Astrocyte of the spinal cord (primary cell): Measurements from ENCODE around the gene SWAP70.
A peak's percentile ranks its signal among the peaks of the same experiment; 100 is the strongest.

Experiments
- DNase-seq: peaks from one replicate; pipeline ENCODE4 v3.0.0; 2011; ENCODE audit warnings: low read depth, low spot score
- H3K4me3 ChIP-seq: 2 replicates; pipeline ENCODE4 v1.5.1; 2011; ENCODE audit warnings: low read depth, mild to moderate bottlenecking, low read length, moderate library complexity
- in situ Hi-C: cut with HindIII; loops from 2 replicates; pipeline ENCODE4 v1.10.0; 2017; ENCODE audit warnings: low sequenced_read_pairs
- TF ChIP-seq, protein P1 (sequence below): IDR thresholded peaks from 2 replicates; pipeline ENCODE4 v1.5.1; 2012; ENCODE audit warnings: low read depth, mild to moderate bottlenecking, low read length, inconsistent platforms

The SWAP70 gene

DNA sequence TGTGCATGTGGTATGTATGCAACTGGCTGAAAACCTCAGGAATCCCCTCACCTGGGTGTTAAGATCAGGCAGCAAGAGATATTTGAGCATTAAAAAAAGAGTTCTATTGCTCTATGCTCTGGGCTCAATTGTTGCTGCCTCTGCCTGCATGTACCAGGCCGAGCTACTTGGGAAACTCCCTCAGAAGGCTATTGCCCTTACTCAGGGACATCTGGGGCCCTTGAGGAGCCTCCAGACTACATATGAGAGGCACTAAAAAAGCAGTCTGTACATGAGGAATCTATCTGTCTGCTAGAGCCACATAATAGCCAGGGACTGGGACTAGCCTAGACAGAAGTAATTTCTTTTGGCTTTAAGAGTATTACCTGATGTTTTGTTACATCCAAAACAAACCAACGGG, 120.1 kb downstream of the SWAP70 start:
- in situ Hi-C loops, result no loop called here
- TF ChIP-seq, protein P1, sequence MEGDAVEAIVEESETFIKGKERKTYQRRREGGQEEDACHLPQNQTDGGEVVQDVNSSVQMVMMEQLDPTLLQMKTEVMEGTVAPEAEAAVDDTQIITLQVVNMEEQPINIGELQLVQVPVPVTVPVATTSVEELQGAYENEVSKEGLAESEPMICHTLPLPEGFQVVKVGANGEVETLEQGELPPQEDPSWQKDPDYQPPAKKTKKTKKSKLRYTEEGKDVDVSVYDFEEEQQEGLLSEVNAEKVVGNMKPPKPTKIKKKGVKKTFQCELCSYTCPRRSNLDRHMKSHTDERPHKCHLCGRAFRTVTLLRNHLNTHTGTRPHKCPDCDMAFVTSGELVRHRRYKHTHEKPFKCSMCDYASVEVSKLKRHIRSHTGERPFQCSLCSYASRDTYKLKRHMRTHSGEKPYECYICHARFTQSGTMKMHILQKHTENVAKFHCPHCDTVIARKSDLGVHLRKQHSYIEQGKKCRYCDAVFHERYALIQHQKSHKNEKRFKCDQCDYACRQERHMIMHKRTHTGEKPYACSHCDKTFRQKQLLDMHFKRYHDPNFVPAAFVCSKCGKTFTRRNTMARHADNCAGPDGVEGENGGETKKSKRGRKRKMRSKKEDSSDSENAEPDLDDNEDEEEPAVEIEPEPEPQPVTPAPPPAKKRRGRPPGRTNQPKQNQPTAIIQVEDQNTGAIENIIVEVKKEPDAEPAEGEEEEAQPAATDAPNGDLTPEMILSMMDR, result no peak
- no peak for DNase-seq
- H3K4me3 ChIP-seq, result no peak overlapping the region

- in situ Hi-C loops, result no loop called here
- DNase-seq, result no peak
- TF ChIP-seq, protein P1, result no peak
- H3K4me3 ChIP-seq, result no peak overlapping the region
Measured at GRCh38 chr11:9784602-9785315, 120.9 kb downstream of the SWAP70 start.

DNA sequence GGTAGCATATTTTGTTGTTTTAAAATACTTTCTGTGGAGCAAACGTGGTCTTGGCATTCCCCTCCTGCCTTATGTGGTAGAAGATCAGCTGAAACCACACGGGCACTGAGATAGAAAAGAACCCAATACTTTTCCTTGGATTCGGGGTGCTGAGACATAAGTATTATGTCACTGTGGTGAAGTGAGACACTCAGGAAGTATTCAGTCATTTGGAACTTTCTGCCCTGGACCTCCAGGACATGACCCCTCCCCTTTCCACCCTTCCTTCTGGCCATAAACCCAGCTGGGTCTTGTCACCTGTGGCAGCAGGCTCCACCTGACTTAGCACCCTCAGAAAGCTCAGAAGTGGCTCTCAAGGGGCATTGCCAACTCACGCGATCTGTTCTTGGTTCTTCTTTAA, 123.4 kb downstream of the SWAP70 start:
- H3K4me3 ChIP-seq, result no peak overlapping the region
- in situ Hi-C loops, result no loop called here
- TF ChIP-seq, protein P1, result no peak
- no peak for DNase-seq

GRCh38 chr11:9787981-9788521, 124.2 kb downstream of the SWAP70 start:
- TF ChIP-seq, protein P1, result no peak
- H3K4me3 ChIP-seq, result no peak overlapping the region
- peak; percentile 95 for DNase-seq
- in situ Hi-C loops, result no loop called here

DNA sequence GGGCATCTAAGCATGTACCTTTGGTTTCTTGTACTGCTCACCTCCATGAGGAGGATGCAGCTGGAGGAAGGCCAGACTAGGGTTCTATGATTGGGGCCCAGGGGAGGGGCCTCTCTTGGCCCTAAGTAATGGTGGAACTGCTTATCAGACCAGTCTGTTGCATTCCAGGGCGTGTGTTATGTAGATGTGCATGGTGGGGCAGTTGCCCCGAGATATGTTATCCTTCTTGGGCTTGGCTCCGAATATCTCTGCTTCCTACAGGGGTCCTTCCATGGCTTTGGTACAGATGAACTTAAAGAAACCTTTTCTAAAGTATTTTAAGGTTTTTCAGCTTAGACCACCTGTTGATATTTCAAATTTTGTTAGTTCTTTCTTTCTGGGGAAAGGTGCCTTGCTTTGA, 126.0 kb downstream of the SWAP70 start:
- in situ Hi-C loops, result no loop called here
- H3K4me3 ChIP-seq, result no peak overlapping the region
- no peak for DNase-seq
- TF ChIP-seq, protein P1, result no peak

- in situ Hi-C loops, result no loop called here
- no peak for DNase-seq
- H3K4me3 ChIP-seq, result no peak overlapping the region
- TF ChIP-seq, protein P1, result no peak
Measured at GRCh38 chr11:9790703-9791102, 126.8 kb downstream of the SWAP70 start.
